Neuronal stem cell (in vitro differentiated cells): ENCODE data around the gene ZNF81.
"Not testable (repeated sequence)": the region's sequence is repeated elsewhere in the genome, so short reads cannot be mapped to it uniquely, and the experiment has no call there.

ENCODE experiments used
- DNase-seq: peaks from one replicate; pipeline ENCODE4 v3.0.0-alpha.2; 2013; ENCODE audit warnings: low spot score
- H2AFZ ChIP-seq: one replicate; pipeline ENCODE4 v1.6.1; 2013; ENCODE audit warnings: mild to moderate bottlenecking, low read length, inconsistent platforms
- H2AK5ac ChIP-seq: 2 replicates; pipeline ENCODE4 v1.6.1; 2013; ENCODE audit warnings: low read depth, mild to moderate bottlenecking, inconsistent platforms, low read length, moderate library complexity, mixed read lengths
- H2BK120ac ChIP-seq: 2 replicates; pipeline ENCODE4 v1.6.1; 2013; ENCODE audit warnings: low read depth, mild to moderate bottlenecking, inconsistent platforms, low read length, moderate library complexity, mixed read lengths
- H2BK12ac ChIP-seq: one replicate; pipeline ENCODE4 v1.6.1; 2013; ENCODE audit warnings: low read length, inconsistent platforms
- H2BK15ac ChIP-seq: 2 replicates; pipeline ENCODE4 v1.6.1; 2013; ENCODE audit warnings: mild to moderate bottlenecking, low read length, inconsistent platforms, mixed read lengths
- H2BK5ac ChIP-seq: one replicate; pipeline ENCODE4 v1.6.1; 2013; ENCODE audit warnings: inconsistent platforms, mild to moderate bottlenecking, low read length, moderate library complexity
- H3K14ac ChIP-seq: one replicate; pipeline ENCODE4 v1.6.1; 2013; ENCODE audit warnings: low read length, inconsistent platforms
- H3K18ac ChIP-seq: 2 replicates; pipeline ENCODE4 v1.6.1; 2013; ENCODE audit warnings: low read length, inconsistent platforms
- H3K23ac ChIP-seq: 2 replicates; pipeline ENCODE4 v1.6.1; 2013; ENCODE audit warnings: low read depth, mild to moderate bottlenecking, mixed read lengths, low read length, inconsistent platforms; ENCODE audit not compliant: poor library complexity
- H3K27ac ChIP-seq: replicated peaks from 3 replicates; pipeline ENCODE4 v1.5.1; 2013; ENCODE audit warnings: low read length, inconsistent platforms
- H3K27me3 ChIP-seq, 3 experiments: 2 replicates each; pipeline ENCODE4 v1.6.1; 2013; ENCODE audit warnings: low read length in 3 of 3, mild to moderate bottlenecking in 2 of 3, inconsistent platforms in 1 of 3, low read depth in 1 of 3, mixed read lengths in 1 of 3, moderate library complexity in 1 of 3; ENCODE audit not compliant: control insufficient read depth in 3 of 3, insufficient read depth in 3 of 3
- H3K36me3 ChIP-seq, 2 donors: replicated peaks in 1 of 2; 2 replicates each; pipeline ENCODE4 v1.6.1; 2013; ENCODE audit warnings: low read length in 2 of 2; ENCODE audit not compliant: control insufficient read depth in 2 of 2, insufficient read depth in 2 of 2
- H3K4ac ChIP-seq: 2 replicates; pipeline ENCODE4 v1.6.1; 2013; ENCODE audit warnings: inconsistent platforms, mild to moderate bottlenecking, low read length, moderate library complexity
- H3K4me1 ChIP-seq, 2 donors: 1 replicate in 1 of 2; 2 replicates in 1 of 2; pipeline ENCODE4 v1.6.1; 2013; ENCODE audit warnings: low read length in 2 of 2, low read depth in 1 of 2; ENCODE audit not compliant: control insufficient read depth in 2 of 2, insufficient read depth in 1 of 2
- H3K4me2 ChIP-seq: one replicate; pipeline ENCODE4 v1.6.1; 2013; ENCODE audit warnings: mild to moderate bottlenecking, low read length, inconsistent platforms; ENCODE audit not compliant: insufficient read depth, poor library complexity, severe bottlenecking
- H3K4me3 ChIP-seq, 2 donors: 2 replicates each; pipeline ENCODE4 v1.5.1; 2013; ENCODE audit warnings: low read length in 2 of 2, mild to moderate bottlenecking in 2 of 2, inconsistent platforms in 1 of 2, moderate library complexity in 1 of 2
- H3K79me1 ChIP-seq: one replicate; pipeline ENCODE4 v1.6.1; 2013; ENCODE audit warnings: low read depth, mild to moderate bottlenecking, inconsistent platforms, low read length, moderate library complexity
- H3K9ac ChIP-seq: one replicate; pipeline ENCODE4 v1.6.1; 2013; ENCODE audit warnings: mild to moderate bottlenecking, low read depth, low read length, inconsistent platforms; ENCODE audit not compliant: poor library complexity
- H3K9me3 ChIP-seq, 2 donors: replicated peaks in 1 of 2; 2 replicates each; pipeline versions ENCODE3 to v1.6.1; 2013; ENCODE audit warnings: low read length in 2 of 2, mild to moderate bottlenecking in 2 of 2, inconsistent platforms in 1 of 2, low read depth in 1 of 2, mixed read lengths in 1 of 2, moderate library complexity in 1 of 2; ENCODE audit not compliant: control insufficient read depth in 2 of 2, insufficient read depth in 1 of 2
- H4K8ac ChIP-seq: one replicate; pipeline ENCODE4 v1.6.1; 2013; ENCODE audit warnings: low read depth, mild to moderate bottlenecking, inconsistent platforms, low read length, moderate library complexity
- H4K91ac ChIP-seq: one replicate; pipeline ENCODE4 v1.6.1; 2013; ENCODE audit warnings: low read length, low read depth, mild to moderate bottlenecking, inconsistent platforms; ENCODE audit not compliant: poor library complexity
- WGBS, 2 donors: extraction: QIAGEN DNeasy Blood & Tissue Kit; methylation state at CpG; one replicate each; pipeline ENCODE4 v1.1.7; 2013; ENCODE audit warnings: missing lambda C conversion rate in 2 of 2, mixed read lengths in 1 of 2; ENCODE audit not compliant: insufficient read length in 2 of 2, insufficient replicate concordance in 1 of 2; ENCODE audit errors: extremely low coverage in 2 of 2; 5-methylcytosine and 5-hydroxymethylcytosine counted together

Gene ZNF81

DNA sequence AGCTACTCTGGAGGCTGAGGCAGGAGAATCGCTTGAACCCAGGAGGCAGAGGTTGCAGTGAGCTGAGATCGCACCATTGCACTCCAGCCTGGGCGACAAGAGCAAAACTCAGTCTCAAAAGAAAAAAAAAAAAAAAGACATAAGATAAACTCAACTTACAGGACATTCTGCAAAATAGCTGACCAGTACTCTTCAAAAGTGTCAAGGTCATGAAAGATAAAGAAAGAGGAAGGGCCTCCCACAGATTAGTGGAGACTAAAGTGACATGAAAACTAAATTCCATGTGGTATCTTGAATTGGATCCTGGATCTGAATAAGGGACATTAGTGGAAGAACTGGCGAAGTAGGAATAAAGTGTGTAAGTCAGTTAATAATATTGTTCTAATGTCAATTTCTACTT is 103.7 kb downstream of the ZNF81 start:
- no peak for DNase-seq
- H2BK15ac ChIP-seq: no peak overlapping the region
- no peak overlapping the region for H4K8ac ChIP-seq
- no CpG with 5 or more reads among the region's 4 CpGs for WGBS, 2 donors
- H2BK120ac ChIP-seq: no peak overlapping the region
- no peak overlapping the region for H3K23ac ChIP-seq
- H3K18ac ChIP-seq: no peak overlapping the region
- H2AK5ac ChIP-seq: no peak overlapping the region
- no peak overlapping the region for H2AFZ ChIP-seq
- no peaks in the 10 kb centered on the region for H3K4me1 ChIP-seq
- H3K4me2 ChIP-seq: no peak overlapping the region
- no peak overlapping the region for H2BK12ac ChIP-seq
- H3K14ac ChIP-seq: no peak overlapping the region
- no peak overlapping the region for H4K91ac ChIP-seq
- H3K27me3 ChIP-seq: no peaks in the 10 kb centered on the region
- H3K79me1 ChIP-seq: no peaks in the 10 kb centered on the region
- H3K4ac ChIP-seq: no peak overlapping the region
- H3K9ac ChIP-seq: no peak overlapping the region
- peaks cover 0 to 7% of the 10 kb centered on the region in 2 donors for H3K9me3 ChIP-seq
- no peak overlapping the region for H3K27ac ChIP-seq
- no peaks in the 10 kb centered on the region for H3K36me3 ChIP-seq
- no peak overlapping the region for H3K4me3 ChIP-seq
- H2BK5ac ChIP-seq: no peak overlapping the region

DNA sequence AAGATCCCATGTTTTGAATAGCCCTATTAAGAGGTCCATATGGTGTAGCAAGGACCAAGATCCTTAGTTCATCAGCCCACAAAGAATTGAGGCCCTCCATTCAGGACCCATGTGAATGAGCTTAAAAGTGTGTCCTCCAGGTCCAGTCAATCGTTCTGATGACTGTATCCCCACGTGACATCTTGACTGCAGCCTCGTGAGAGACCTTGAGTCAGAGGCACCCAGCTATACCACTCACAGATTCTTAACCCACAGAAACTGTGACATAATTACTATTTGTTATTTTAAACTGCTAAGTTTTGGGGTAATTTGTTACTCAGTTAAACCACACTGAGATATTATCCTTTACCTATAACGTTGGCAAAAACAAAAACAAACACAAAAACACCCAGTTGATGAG is 104.7 kb downstream of the ZNF81 start:
- Histone ChIP-seq H2BK120ac (no peak overlapping the region), H3K27ac (no peak overlapping the region), H2AK5ac (no peak overlapping the region), H4K8ac (no peak overlapping the region), H3K4me2 (no peak overlapping the region), H2BK5ac (no peak overlapping the region), H3K4ac (no peak overlapping the region), H3K4me1 (no peaks in the 10 kb centered on the region), H2AFZ (no peak overlapping the region), H3K79me1 (no peaks in the 10 kb centered on the region), H2BK15ac (no peak overlapping the region), H3K18ac (no peak overlapping the region), H3K36me3 (no peaks in the 10 kb centered on the region), H3K9me3 (peaks cover 0 to 7% of the 10 kb centered on the region in 2 donors), H4K91ac (no peak overlapping the region), H3K14ac (no peak overlapping the region), H3K27me3 (no peaks in the 10 kb centered on the region), H2BK12ac (no peak overlapping the region), H3K9ac (no peak overlapping the region), H3K23ac (no peak overlapping the region), H3K4me3 (no peak overlapping the region)
- DNase-seq: no peak
- WGBS, 2 donors: no CpG with 5 or more reads among the region's 4 CpGs

- not testable (repeated sequence) for H2AK5ac ChIP-seq, H3K9me3 ChIP-seq, H3K27me3 ChIP-seq, H2AFZ ChIP-seq, H3K4ac ChIP-seq, H3K4me1 ChIP-seq, H2BK120ac ChIP-seq, H3K4me2 ChIP-seq, H4K8ac ChIP-seq, H4K91ac ChIP-seq, H3K14ac ChIP-seq, H2BK15ac ChIP-seq, H3K23ac ChIP-seq, H3K79me1 ChIP-seq, H3K18ac ChIP-seq, H2BK5ac ChIP-seq, H3K27ac ChIP-seq, H3K36me3 ChIP-seq, H3K9ac ChIP-seq, H2BK12ac ChIP-seq, H3K4me3 ChIP-seq, DNase-seq
- WGBS, 2 donors: no CpG with 5 or more reads among the region's 7 CpGs
Observed at GRCh38 chrX:47955295-47955694, 118.6 kb downstream of the ZNF81 start.

GRCh38 chrX:47956016-47956415 is 119.3 kb downstream of the ZNF81 start:
- Histone ChIP-seq H3K9me3 (no peaks in the 10 kb centered on the region), H2AFZ (no peak overlapping the region), H3K23ac (no peak overlapping the region), H2BK15ac (no peak overlapping the region), H2BK5ac (no peak overlapping the region), H4K91ac (no peak overlapping the region), H3K4me3 (no peak overlapping the region), H3K4ac (no peak overlapping the region), H3K4me2 (no peak overlapping the region), H3K27me3 (no peaks in the 10 kb centered on the region), H2AK5ac (no peak overlapping the region), H4K8ac (no peak overlapping the region), H3K14ac (no peak overlapping the region), H3K9ac (no peak overlapping the region), H2BK120ac (no peak overlapping the region), H3K36me3 (no peaks in the 10 kb centered on the region), H3K79me1 (no peaks in the 10 kb centered on the region), H3K27ac (no peak overlapping the region), H2BK12ac (no peak overlapping the region), H3K18ac (no peak overlapping the region), H3K4me1 (no peaks in the 10 kb centered on the region)
- WGBS, 2 donors: no CpG with 5 or more reads among the region's 13 CpGs
- no peak for DNase-seq
